ENCODE results near the gene CFTR. TPM values are rescaled to one million over a fixed set of nuclear protein-coding genes. Genes with fewer than 3 reads are reported as not detected.

Gene CFTR
- total RNA-seq, 1 experiment from 2014 or later = 0.19 TPM

GRCh38 chr7:117559391-117559790 lies 79.6 kb downstream of the CFTR start:
- TF ChIP-seq EZH2 (IDR thresholded peaks at IDR 0.05; ENCODE audit: borderline replicate concordance, low read depth, low read length, poor library complexity, severe bottlenecking) (no peak), CTCF (conservative IDR thresholded peaks at IDR 0.05; ENCODE audit: low read depth, low read length) (no peak)
- CTCF ChIA-PET = no interaction called here
- POLR2A ChIA-PET (ENCODE audit: low non-redundant PET) = no interaction called here

GRCh38 chr7:117560030-117560429 lies 80.2 kb downstream of the CFTR start:
- POLR2A ChIA-PET (ENCODE audit: low non-redundant PET) = no interaction called here
- CTCF ChIA-PET = no interaction called here
- TF ChIP-seq CTCF (conservative IDR thresholded peaks at IDR 0.05; ENCODE audit: low read depth, low read length) (no peak), EZH2 (IDR thresholded peaks at IDR 0.05; ENCODE audit: borderline replicate concordance, low read depth, low read length, poor library complexity, severe bottlenecking) (no peak)

More at GRCh38 chr7:117559391-117559790, 79.6 kb downstream of the CFTR start:
- Histone ChIP-seq H3K4me3 (ENCODE audit: low read depth, low read length, poor library complexity, severe bottlenecking) (no peak overlapping the region), H3K9me3 (ENCODE audit: low read depth, low read length, poor library complexity, severe bottlenecking) (no peaks in the 10 kb centered on the region), H3K36me3 (ENCODE audit: insufficient read depth, low read length, poor library complexity, severe bottlenecking) (no peaks in the 10 kb centered on the region), H3K27me3 (replicated peaks; ENCODE audit: insufficient read depth, low read depth, low read length, poor library complexity) (no peaks in the 10 kb centered on the region), H3K4me1 (ENCODE audit: insufficient read depth, low read length, poor library complexity, severe bottlenecking) (peaks cover 5% of the 10 kb centered on the region), H3K27ac (ENCODE audit: low read depth, low read length, poor library complexity, severe bottlenecking) (no peak overlapping the region)
- intact Hi-C loops (cut with micrococcal nuclease; ENCODE audit: unreplicated experiment) = no loop called here
- BruUV-seq (replicated peaks) = no TSS peak
- DNase-seq (ENCODE audit: low spot score) = no peak

GRCh38 chr7:117562759-117563158 lies 82.9 kb downstream of the CFTR start:
- Histone ChIP-seq H3K4me1 (ENCODE audit: insufficient read depth, low read length, poor library complexity, severe bottlenecking) (no peaks in the 10 kb centered on the region), H3K9me3 (ENCODE audit: low read depth, low read length, poor library complexity, severe bottlenecking) (no peaks in the 10 kb centered on the region), H3K4me3 (ENCODE audit: low read depth, low read length, poor library complexity, severe bottlenecking) (no peak overlapping the region), H3K27ac (ENCODE audit: low read depth, low read length, poor library complexity, severe bottlenecking) (no peak overlapping the region), H3K36me3 (ENCODE audit: insufficient read depth, low read length, poor library complexity, severe bottlenecking) (no peaks in the 10 kb centered on the region), H3K27me3 (replicated peaks; ENCODE audit: insufficient read depth, low read depth, low read length, poor library complexity) (no peaks in the 10 kb centered on the region)
- POLR2A ChIA-PET (ENCODE audit: low non-redundant PET) = no interaction called here
- DNase-seq (ENCODE audit: low spot score) = no peak
- intact Hi-C loops (cut with micrococcal nuclease; ENCODE audit: unreplicated experiment) = no loop called here
- CTCF ChIA-PET = no interaction called here
- TF ChIP-seq EZH2 (IDR thresholded peaks at IDR 0.05; ENCODE audit: borderline replicate concordance, low read depth, low read length, poor library complexity, severe bottlenecking) = no peak
- TF ChIP-seq CTCF (conservative IDR thresholded peaks at IDR 0.05; ENCODE audit: low read depth, low read length) = no peak
- BruUV-seq (replicated peaks) = no TSS peak

More at GRCh38 chr7:117560030-117560429, 80.2 kb downstream of the CFTR start:
- no peak overlapping the region for H3K4me3 ChIP-seq (ENCODE audit: low read depth, low read length, poor library complexity, severe bottlenecking)
- no peaks in the 10 kb centered on the region for H3K36me3 ChIP-seq (ENCODE audit: insufficient read depth, low read length, poor library complexity, severe bottlenecking)
- no peaks in the 10 kb centered on the region for H3K9me3 ChIP-seq (ENCODE audit: low read depth, low read length, poor library complexity, severe bottlenecking)
- no peak for DNase-seq (ENCODE audit: low spot score)
- BruUV-seq (replicated peaks) = no TSS peak
- H3K4me1 ChIP-seq (ENCODE audit: insufficient read depth, low read length, poor library complexity, severe bottlenecking) = peaks cover 5% of the 10 kb centered on the region
- no peaks in the 10 kb centered on the region for H3K27me3 ChIP-seq (replicated peaks; ENCODE audit: insufficient read depth, low read depth, low read length, poor library complexity)
- intact Hi-C loops (cut with micrococcal nuclease; ENCODE audit: unreplicated experiment) = no loop called here
- H3K27ac ChIP-seq (ENCODE audit: low read depth, low read length, poor library complexity, severe bottlenecking) = no peak overlapping the region

Data from A673 (cell line).